Mammary microvascular endothelial cell (primary cell): ENCODE measurements around the gene SNAPC1. TPM values are rescaled to one million over a fixed set of nuclear protein-coding genes. Genes with fewer than 3 reads are reported as not detected.

Source experiments
- total RNA-seq: library from RNA; depleted of rRNA; stranded (reverse); fragments of >200 nt; gene quantifications from 2 replicates; pipeline ENCODE4 v1.2.3, GENCODE V29; 2015

The SNAPC1 gene
- total RNA-seq, result 15.6 and 16.6 TPM in 2 replicates

GRCh38 chr14:61761959-61762786 lies at the start of gene SNAPC1:
TSS of gene SNAPC1 (plus strand) at chr14:61762420. CDS start at chr14:61762461, 41 bp downstream.

GRCh38 chr14:61812347-61813095 lies 50.3 kb downstream of the SNAPC1 start, which contains the start of gene SYT16:
TSS of gene SYT16 (plus strand) at chr14:61812703.

Other genes starting within 250 kb of the SNAPC1 start
- gene HIF1A, start 66.9 kb upstream of the SNAPC1 start, total RNA-seq, result 173 and 183 TPM in 2 replicates
- 0.05 TPM in 1 of 2 replicates, not detected in the other for gene SYT16, start 50.3 kb downstream of the SNAPC1 start, total RNA-seq